HG03378 (cell line): ENCODE results near the gene ANKDD1B.

Source experiments
- ATAC-seq: cut with Tn5 transposase; IDR thresholded peaks from one replicate; pipeline ENCODE4 v1.9.1; 2021; ENCODE audit warnings: mild to moderate bottlenecking, moderate library complexity; ENCODE audit not compliant: unreplicated experiment

ANKDD1B gene

DNA sequence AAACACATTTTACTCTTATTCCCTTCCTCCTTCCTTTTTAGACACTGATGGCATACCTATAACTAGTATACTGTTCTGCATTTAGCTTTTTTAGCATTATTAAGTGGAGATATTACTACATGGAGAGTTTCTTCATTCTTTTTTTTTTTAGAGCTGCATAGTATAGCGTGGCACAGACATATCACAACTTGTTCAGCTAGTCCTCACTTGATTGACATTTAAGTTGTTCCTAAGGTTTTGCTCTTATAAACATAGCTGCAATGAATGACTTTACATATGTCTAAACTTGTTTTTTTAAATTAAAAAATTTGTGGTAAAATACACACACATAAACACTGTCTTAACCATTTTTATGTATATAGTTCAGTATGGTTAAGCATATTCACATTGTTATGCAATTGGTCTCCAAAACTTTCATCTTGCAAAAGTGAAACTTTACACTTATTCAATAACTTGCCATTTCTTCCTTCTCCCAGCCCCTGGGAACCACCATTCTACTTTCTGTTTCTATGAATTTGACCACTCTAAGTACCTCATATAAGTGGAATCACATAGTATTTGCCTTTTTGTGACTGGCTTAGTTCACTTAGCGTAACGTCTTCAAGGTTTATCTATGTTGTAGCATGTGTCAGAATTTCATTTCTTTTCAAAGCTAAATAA, 48.7 kb downstream of the ANKDD1B start:
- no peak for ATAC-seq

DNA sequence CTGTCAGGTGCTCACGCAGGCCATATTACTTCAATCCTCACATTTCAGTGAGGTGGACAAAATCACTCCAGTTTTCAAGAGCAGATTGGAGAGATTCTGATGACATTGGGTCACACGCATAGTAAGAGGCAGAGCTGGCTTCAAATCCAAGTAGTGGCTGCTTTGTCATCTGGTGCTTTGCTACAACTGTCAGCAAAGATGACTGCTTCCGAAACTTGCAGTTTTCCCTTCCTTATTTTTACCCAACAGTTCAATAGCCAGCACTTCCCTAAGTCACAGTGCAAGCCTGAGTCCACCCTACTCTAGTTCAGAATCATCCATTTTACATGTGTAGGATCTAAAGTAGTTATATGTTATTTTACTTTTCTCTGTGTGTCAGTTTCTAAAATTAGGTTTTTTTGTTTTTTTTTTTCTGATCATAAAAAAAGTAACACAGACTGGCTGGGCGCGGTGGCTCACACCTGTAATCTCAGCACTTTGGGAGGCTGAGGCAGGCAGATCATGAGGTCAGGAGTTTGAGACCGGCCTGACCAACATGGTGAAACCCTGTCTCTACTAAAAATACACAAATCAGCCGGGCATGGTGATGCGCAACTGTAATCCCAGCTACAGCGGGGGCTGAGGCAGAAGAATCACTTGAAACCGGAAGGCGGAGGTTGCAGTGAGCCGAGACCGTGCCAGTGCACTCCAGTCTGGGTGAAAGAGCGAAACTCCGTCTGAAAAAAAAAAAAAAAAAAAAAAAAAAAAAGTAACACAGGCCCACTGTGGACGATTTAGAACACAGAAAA, 49.6 kb downstream of the ANKDD1B start:
- ATAC-seq, result no peak

DNA sequence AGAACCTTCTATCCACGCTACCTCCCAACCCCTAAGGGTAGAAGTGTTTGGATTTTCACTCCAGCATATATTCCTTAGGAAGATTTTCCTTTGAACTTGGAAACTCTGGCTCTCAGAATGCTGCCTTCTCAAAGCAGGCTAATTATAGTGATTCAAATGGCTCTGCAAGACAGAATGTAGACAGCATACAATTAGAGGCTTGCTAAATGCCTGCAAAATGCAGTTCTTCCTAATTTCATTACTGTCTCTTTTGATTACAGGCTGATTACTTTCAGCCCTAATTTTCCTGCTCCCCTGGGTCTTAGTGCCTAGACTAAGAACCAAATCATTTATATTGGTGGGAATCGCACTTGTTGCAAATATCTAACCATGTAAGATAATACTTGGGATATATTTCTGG, 50.8 kb downstream of the ANKDD1B start:
- ATAC-seq, result no peak

DNA sequence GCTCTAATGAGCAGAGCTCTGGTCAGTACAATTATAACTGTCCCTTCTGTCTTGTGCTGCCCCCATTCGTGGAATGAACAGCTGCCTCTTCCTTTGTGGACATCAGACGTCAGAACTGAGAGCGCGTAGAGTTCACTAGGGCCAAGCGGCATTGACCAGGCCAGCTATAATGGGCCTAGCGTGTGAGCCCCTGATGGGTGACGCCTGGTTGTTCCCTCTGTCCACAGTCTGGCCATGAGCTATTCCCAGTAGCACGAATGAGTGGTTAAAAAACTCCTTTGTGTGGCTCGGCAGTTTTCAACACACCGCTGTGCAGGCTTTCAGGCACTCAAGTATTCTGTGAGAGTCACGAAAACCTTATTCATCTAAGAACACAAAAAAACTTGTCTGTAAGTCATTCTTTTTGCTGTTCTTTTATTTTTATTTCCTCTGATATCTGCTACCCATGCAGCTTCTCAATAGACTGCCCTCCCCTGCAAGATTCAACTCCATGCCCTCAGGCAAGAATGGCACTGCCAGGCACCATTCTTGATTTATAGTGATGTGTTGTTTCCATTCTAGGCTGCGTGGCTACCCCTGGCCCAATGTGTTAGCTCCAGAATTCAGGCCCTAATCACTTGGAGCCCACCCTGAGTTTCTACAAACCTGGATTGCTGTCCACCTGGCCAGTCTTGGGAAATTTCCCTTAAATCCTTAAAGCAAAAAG, 52.5 kb downstream of the ANKDD1B start:
- no peak for ATAC-seq

DNA sequence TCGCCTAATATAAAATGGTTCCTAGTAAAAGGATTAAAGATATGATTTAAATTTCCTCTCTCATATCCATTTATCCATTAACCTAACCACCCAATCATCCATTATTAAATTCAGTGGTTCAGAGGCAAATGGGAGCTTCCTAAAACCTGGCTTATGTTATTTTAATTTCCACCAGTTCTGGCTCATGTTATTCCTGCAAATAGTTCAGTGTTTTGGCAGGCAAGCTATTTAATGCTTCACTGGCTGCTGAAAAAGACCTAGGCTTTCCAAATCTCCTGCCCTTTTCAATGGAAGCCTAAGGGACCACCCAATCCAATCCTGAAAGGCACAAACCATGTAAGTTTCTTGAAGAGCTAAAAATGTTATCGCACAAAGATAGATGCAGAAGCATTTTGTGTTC, 53.7 kb downstream of the ANKDD1B start:
- ATAC-seq, result no peak

DNA sequence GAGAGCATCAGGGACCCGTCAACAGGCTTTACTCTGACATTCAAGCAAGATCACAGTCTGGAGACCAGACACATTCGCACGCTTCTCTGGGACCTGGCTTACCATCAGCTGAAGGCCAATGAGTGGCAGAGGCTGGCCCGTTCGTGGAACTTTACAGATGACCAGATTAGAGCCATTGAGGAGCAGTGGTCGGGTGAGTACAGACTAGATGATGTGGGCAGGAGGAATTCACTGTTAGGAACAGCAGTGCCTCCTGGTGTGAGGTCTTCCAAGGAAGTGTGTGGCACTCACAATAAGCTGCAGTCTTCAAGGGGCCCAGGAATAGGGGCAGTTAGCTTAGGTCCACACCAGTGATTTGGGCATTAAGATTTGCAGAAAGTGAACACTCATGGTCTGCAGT, 55.5 kb downstream of the ANKDD1B start:
- no peak for ATAC-seq

DNA sequence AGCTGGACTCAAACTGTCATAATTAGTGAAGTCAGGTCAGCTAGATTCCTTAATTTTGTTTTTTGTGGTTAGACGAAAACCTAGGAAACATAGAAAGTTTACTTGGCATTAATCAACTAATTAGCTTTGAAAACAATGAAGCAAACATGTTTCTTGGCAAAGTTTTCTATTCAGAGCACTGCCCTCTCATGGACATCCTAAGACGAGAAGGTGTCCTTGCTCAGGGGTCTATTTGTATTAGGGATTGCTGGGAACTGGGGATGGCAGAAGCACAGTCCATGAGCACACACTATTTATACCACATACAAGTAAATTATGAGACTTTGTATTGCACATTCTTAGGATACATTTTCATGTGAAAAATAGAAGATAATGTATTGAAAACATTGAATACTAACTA, 56.3 kb downstream of the ANKDD1B start:
- no peak for ATAC-seq

DNA sequence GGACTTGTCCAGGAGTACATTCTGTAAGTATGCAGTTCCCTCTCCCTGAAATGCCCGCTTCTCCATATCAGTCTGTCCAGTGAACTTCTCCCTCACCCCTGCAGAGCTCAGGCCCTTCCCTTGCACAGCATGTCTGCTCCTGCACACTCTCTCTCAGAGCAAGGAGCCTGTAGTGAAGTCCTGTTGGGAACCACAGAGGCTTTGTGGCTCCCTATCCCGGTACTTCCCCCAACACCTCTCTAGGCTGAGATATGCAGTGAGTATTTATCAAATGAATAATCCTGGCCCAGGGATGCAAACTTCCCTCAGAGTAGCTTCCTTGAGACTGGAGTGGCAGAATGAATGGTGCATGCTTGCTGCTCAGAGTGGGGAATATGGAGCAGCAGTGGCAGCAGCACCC, 57.2 kb downstream of the ANKDD1B start:
- no peak for ATAC-seq

DNA sequence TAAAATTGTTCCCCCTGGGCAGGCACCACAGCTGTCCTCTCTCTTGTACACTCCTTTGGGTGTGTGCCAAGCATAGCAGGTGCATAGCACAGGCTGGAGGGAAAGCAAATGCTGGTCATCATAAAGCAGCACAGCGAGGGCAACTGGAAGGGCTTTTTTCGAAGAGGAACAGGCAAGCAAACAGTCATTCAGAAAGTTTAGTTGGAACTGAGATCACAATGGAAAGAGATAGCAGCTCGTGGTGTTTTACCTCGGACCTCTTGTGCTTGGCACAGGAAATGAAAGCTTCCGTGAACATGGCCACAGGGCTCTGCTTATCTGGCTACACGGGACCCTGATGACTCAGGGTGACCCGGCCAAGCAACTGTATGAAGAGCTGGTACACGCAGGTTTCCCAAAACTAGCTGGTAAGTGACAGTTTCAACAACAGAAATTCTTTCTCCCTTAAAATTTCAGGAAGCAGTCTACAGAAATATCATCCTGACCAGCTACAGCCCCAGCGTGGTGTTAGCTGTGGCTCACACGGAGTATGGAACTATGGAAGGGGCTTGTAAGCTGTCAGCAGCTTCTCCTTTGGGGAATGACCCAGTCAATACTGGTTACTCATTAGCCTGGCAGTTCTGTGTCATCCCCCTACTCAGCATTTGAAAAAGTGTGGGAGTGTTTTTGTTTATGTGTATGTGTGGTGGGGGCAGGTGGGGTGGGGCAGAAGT, 57.9 kb downstream of the ANKDD1B start:
- peak; percentile 89 for ATAC-seq

DNA sequence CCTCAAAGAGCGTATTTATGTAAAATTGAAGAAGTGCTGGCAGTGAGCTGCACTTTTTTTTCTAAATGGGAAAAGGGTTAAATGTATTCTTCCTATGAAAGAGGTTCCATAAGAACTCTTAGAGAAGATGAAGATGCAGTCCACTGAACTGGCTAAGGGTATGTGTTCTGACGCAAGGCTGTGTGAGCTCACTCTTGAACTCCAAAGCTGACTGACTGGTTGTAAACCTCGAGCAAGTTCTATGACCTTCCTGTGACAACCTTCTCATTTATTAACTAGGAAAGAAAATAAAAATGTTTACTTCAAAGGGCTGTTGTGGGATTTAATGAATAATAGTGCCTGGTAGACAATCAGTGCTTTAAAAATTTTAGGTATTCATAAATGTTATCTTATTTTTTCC, 59.3 kb downstream of the ANKDD1B start:
- no peak for ATAC-seq

DNA sequence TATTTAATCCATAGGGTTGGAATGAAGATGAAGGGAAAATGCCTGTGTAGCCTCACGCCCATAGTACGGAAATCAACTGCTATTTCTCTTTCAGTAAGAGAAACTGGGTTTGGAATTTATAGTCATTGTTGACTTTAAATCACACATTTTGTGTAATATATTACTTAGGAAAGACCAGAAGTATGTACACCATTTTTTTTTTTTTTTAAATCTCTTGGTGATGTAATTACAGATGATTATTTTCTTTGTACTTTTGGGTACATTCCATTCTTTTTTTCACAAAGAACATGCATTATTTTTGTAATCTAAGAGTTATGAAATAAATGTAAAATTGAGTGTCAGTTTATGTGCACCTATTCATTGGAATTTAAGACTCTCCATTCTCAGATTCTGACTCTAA, 60.3 kb downstream of the ANKDD1B start:
- ATAC-seq, result no peak

DNA sequence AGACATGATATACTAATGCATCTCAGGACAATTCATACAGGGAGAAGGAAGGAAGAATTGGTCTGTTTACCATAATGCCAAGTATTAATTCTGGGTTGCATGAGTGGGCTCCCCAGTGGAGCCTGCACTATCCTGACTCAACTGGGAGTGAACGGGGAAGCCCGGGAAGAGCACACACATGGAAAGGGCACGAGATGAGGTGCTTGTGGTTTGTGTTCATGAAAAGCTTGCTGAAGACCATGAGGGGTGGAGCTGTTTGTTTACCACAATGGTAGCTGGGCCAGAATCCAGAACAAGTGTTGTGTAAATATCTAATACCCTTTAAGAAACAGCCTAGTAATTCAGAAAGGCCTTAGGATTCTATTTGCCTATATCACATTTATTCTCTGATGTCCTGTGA, 61.4 kb downstream of the ANKDD1B start:
- ATAC-seq, result no peak

DNA sequence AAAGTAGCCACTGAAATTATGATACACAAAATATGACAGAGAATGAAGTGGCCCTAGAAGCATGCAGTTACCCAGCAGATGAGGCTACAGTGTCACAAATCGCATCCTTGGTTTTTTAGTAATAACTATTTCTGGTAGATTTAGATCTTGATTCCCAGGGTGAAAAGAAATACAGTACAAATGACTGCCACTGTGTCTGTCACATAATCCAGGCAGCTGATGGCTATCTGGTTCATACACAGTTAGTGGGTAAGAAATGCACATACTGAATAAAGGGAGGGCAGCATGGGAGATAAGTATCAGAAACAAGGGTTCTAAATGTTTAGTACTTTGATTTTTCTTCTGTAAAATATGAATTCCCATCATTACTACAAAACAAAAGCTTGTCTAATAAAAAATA, 64.5 kb downstream of the ANKDD1B start:
- no peak for ATAC-seq

DNA sequence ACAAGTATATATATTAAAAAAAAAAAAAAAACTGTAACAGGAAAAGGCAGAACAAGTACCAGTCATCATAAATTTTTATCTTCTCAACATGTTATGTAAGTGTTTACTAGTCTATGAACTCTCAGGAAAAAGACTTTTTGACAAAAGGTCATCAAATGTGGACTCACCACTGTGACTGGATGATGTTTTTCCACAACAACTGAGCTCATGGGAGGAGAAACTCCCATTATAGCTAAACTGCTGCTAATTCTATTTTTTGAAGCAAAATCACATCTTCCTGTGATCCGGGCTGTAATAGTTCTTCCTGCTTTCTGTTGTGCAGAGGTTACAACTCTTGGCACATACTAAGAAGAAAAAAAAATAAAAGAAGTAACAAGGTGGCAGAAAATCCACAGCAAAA, 66.4 kb downstream of the ANKDD1B start:
- no peak for ATAC-seq

DNA sequence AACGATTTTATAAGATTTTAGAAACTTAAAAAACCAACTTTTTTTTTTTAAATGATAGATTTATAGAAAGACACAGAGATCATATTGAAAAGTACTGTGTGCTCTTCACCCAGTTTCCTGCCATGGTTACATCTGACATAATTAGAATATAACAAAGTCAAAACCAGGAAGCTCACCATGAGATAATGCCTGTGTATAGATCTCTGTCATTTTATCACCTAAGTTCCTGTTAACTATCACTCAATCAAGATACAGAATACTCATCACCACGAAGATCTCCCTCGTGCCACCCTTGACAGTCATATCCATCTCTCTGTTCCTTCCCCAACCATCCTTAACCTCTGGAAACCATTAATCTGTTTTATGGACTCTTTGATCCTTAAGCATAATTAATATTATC, 66.9 kb downstream of the ANKDD1B start:
- ATAC-seq, result no peak

DNA sequence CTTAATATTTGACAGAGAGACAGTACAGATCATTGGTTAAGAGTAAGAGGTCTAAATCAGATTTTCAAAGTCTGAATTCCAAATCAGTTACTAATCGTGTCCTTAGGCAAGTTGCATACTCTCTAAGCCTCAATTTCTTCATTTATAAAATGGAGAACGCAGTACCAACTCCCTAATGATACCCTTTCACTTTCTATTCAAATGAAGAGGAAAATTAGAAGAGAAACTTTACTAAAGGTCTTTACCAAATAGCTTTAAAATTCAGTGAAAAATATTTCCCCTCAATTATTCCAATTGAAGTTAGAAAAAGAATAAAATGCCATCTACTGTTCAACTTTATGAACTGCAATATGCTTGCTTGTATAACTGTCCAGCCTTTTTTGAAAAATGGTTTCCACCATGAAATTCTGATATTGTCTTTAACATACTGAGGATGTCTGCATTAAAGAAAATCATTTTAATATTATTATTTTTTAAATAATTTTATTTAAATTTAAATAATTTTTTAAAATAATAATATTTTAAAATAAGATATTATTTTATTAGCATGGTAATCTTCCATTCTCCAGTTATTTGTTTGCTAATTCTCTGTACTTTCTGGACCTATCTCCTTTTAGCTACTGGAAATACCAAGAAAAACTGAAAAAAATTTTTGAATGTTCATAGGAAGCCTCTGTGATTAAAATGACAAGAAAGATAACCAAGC, 70.0 kb downstream of the ANKDD1B start:
- no peak for ATAC-seq

DNA sequence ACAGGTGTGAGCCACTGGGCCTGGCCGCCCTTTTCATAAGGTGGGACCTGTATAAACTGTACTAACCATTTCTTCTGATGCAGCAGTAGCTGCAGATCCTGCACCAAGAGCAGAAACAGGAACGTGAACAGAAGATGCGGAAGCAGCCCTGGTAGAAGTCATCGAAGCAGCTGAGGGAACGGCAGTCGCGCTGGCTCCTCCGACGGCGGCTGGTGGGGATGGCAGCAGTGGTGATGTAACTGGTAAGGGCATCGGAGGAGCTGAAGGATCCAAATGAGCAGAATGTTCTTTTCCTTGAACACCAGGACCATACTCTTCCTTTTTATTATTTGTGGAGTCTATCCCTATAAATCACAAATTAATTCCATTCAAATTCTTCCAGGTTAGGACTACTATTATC, 73.9 kb downstream of the ANKDD1B start:
- no peak for ATAC-seq

DNA sequence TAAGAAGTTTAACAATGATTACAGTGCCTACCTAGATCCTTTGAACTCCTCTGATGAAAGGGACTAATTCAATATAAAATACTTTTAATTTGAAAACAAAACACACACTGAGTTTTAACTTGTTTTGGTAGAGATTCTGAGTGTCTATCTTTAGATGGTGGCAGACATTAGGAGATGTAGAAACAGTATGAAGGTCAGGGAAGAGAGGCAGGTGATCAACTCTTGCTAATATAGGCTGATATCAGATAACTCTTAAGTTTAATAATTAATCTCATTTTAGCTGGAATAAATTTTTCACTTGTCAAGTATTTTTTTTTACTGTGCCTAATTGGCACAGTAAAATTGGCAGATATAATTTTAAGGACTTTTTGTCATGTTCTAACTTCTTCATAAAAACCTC, 75.2 kb downstream of the ANKDD1B start:
- ATAC-seq, result no peak

DNA sequence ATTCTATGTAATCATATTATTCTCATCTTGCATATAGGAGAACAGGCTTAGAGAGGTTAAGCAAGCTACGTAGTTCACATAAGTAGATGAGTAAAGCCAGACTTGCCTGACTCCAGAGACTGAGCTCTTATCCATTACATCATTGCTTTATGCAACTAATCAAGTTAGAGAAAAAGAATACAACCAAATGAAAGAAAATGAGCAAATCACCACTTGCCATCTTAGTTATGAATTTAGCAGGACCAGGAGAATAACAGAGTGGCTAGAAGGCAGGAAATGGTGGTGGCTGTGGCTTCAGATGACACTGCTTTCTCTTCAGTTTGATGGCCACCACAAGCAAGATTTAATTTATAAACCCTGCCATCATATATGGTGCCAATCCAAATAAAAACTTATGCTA, 79.4 kb downstream of the ANKDD1B start:
- no peak for ATAC-seq

DNA sequence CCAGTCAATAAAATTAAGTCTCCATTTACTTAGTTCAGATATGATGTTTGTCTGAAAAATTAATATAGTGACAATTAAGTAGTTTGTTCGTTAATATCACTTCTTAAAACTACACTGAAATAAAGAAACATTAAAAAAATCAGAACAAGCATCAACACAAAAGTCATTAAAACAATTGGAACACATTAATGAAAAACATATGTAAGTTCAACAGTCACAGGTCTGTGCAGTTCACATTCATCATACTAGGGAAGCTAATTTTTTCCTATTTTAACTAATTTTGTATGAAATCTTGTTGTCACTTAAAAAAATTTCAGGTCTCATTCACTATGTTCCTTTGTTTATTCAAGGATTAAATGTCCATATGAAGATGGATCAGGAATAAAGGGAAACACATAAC, 83.5 kb downstream of the ANKDD1B start:
- no peak for ATAC-seq
